Germinal center (tissue), 1 donor: Measurements from ENCODE around the gene TBCA.

Experiments used
- DNase-seq: peaks from one replicate; pipeline ENCODE4 v3.0.0; 2012; ENCODE audit warnings: mixed read lengths, low spot score

TBCA gene

GRCh38 chr5:77775790-77776553 lies at the start of gene TBCA:
TBCA (minus strand) TSS chr5:77776339; CDS start chr5:77776257, 82 bp downstream.
- DNase-seq, result peak; percentile 89

- no peak for DNase-seq
Measured at GRCh38 chr5:77824981-77825380, 48.8 kb upstream of the TBCA start.

DNA sequence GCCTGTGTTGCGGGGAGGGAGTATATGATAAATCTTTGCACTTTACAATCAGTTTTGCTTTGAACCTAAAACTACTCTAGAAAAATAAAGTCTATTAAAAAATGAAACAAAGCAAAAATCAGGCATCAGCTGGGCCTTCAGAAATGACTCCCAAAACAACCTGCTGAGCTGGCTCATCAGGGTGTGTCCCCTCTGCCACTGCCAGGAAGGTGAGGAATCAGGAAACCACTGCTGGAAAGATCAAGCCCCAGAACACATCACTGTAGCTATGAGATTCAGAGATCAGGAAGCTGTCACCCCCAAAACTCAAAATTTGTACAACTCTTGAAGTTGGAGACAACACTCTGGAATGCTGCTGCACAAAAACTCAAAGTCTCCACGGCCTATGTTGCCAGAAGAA lies 40.5 kb upstream of the TBCA start:
- no peak for DNase-seq

- no peak for DNase-seq
Measured at GRCh38 chr5:77812926-77813589, 36.9 kb upstream of the TBCA start.

DNA sequence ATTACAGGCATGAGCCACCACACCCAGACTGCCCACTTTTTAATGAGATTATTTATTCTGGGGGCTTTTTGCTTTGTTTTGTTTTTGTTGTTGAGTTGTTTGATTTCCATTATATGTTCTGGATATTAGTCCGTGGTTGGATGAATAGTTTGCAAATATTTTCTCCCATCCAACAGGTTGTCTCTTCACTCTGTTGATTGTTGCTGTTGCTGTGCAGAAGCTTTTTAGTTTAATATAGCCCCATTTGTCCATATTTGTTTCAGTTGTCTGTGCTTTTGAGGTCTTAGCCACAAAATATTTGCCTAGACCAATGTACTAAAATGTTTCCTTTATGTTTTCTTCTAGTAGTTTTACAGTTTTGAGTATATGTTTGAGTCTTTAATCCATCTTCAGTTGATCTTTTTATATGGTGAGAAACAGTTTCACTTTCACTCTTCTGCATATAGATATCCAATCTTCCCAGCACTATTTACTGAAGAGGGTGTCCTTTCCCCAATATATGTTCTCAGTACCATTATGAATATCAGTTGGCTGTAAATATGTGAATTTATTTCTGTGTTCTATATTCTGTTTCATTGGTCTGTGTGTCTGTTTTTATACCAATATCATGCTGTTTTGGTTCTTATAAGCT lies 30.2 kb upstream of the TBCA start:
- DNase-seq, result no peak

DNA sequence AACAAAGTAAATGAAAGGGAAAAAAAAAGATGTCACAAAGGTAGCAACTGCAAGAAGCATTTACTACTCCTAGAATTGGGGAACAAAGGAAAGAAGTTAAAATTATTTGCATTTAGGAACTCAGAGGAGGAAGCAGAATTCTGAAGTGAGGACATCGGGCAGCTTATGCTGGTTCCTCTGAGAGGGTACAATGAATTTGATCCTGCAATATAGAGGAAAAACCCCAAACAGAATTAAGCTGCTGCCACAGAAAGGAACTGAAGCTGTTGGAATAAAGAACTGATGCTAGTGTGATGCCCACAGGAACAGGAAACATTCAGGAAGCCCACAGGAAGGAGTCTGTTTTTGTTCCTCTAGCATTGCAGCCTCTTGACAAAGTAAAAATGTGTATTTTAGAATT lies 22.3 kb upstream of the TBCA start:
- no peak for DNase-seq

DNA sequence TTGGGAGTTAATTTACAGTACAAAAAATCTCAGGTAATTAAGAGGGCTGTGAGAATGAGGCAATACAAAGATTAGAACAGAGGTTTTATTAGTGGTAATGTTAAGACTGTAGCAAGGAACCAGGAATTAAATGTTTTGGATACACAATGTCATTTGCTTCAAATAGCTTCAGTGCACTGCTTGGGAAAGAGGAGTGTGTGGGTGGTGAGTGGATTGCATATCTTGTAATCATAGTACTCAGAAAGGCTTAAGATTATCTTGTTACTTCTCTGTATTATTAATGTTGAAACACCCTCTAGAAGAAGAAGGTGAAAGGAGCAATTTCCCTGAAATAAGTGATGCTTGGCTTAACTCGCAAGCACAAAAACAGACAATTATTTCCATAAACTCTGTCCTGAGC lies 21.0 kb upstream of the TBCA start:
- DNase-seq, result no peak

GRCh38 chr5:77795846-77796245 lies 19.7 kb upstream of the TBCA start:
- DNase-seq, result no peak

DNA sequence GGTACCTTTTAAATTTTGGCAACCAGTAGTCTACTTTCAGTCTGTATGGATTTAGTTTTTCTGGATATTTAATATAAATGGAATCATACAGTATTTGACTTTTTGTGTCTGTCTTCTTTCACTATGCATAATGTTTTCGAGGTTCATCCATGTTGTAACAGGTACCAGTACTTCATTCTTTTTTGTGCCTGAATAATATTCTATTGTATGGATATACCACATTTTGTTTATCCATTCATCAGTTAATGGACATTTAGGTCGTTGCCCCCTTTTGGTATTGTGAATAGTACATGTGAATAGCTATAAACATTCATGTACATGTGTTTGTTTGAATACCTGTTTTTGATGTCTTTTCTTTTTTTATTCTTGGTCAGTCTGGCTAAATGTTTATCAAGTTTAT lies 19.1 kb upstream of the TBCA start:
- no peak for DNase-seq

DNA sequence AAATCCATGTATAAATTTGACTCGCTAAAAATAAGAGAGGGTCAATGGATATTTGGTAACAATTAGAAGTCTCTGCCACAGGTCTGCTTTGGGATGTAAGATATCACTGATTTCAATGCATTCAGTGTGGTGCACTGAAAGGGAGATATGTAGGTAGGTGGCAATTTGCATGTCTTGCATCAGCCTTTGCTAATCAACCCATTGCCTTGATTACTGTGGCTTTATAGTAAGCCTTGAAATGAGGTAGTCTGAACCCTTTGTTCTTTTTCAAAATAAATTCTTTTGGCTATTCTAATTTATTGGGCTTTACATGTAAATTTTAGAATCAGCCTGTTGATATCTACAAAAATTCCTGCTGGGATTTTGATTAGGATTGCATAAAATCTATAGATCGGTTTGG lies 15.8 kb upstream of the TBCA start:
- DNase-seq, result no peak

DNA sequence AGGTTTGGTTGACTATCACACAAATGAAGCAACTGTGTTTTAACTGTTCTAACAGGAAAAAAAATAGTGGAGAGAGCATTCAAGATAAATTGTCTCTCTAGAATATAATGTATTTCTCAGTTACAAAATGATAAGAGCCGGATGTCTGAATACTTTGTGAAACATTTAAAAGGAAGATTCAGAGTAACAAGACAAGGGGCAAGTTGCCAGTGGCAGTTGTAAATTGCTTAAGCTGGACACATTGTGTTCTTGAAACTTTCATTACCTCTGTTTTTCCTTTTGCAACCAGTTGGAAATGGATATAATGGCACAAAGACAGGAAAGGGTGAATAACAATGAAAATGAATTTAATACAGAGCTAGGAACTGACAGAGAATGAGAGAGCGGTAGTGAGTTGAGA lies 15.2 kb upstream of the TBCA start:
- DNase-seq, result no peak

DNA sequence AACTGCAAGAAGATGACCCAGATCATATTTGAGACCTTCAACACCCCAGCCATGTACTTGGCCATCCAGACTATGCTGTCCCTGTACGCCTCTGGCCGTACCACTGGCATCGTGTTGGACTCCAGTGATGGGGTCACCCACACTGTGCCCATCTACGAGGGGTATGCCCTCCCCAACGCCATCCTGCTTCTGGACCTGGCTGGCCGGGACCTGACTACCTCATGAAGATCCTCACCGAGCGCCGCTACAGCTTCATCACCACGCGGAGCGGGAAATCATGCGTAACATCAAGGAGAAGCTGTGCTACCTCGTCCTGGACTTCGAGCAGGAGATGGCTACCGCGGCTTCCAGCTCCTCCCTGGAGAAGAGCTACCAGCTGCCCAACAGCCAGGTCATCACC lies 9.1 kb upstream of the TBCA start:
- DNase-seq, result no peak

DNA sequence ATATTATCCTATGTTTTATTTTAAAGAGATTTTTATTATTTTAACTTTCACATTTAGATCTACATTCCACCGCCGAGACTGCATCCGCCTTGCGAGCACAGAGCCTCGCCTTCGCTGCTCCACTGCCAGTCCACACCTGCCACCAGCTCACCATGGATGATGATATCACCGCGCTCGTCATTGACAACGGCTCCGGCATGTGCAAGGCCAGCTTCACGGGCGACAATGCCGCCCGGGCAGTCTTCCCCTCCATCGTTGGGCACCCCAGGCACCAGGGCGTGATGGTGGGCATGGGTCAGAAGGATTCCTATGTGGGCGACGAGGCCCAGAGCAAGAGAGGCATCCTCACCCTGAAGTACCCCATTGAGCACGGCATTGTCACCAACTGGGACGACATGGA lies 8.6 kb upstream of the TBCA start:
- no peak for DNase-seq

GRCh38 chr5:77781076-77781475 lies 4.9 kb upstream of the TBCA start:
- no peak for DNase-seq

DNA sequence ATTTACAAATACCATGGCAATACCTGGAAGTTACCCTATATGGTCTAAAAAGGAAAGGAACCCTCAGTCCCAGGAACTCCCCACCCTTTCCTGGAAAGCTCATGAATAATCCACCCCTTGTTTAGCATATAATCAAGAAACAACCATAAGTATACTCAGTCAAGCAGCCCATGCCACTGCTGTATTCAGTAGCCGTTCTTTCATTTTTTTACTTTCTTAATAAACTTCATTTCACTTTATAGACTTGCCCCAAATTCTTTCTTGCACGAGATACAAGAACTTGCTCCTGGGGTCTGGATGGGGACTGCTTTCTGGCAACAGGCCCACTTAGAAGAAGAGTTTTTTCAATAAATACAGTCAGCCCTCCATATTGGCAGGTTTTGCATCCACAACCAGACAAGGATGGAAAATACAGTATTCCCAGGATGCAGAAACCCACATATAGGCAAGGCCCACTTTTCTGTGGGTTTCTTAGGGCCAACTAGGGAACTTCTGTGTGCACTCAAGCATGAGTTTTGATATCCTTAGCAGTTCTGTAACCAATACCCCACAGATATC lies 2.8 kb upstream of the TBCA start:
- no peak for DNase-seq

DNA sequence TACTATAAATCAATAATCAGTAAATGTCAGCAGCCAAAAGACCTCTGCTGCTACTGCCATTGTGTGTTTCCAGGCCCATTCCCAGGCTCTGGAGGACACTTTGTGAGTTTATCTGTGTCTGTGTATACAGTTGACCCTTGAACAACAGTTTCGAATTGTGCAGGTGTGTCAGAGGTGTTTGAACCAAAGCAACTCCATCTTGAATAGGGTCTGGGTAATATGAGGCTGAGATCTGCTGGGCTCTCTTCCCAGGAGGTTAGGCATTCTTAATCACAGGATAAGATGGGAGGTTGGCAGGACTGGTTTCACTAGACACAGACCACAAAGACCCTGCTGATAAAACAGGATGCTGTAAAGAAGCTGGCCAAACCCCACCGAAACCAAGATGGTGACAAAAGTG lies 2.3 kb upstream of the TBCA start:
- no peak for DNase-seq

DNA sequence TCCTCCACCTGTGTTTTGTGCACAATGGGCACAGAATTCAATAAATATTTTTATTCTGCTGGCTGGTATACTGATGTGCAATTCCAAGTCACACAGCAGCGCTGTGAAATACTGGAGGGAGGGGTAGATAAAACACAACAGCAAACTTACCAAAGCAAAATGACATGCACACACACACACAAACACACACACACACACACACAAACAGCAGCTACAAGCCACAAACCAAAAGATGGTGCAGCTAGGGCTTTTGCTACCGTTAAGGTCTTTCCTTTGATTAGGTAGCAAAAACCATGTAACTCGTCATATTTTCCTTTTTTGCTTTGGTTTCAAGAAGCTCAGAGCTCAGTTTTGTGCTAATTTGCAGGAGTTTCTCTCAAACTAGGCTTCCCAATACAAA lies 1.8 kb upstream of the TBCA start:
- DNase-seq, result no peak

DNA sequence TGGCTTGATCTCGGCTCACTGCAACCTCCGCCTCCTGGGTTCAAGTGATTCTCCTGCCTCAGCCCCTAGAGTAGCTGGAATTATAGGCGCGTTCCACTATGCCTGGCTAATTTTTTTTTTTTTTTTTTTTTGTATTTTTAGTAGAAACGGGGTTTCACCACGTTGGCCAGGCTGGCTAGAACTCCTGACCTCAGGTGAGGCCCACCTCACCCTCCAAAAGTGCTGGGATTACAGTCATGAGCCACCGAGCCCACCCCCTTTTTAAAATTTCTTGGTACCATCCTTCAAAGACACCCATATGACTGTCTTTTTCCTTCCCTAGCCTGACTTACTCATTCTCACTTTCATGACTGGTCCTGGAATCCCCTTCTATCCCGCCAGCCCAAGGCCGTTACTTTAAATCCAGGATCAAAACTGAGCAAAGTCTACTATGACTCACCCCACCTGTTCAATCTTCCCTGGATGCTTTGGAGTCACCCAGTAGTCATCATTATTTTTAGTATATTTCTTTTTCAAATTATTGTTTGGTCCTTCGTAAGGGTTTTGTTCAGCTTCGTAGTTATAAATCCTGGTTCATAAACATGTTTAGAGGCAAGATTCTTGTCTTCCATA lies 1.2 kb upstream of the TBCA start:
- no peak for DNase-seq

DNA sequence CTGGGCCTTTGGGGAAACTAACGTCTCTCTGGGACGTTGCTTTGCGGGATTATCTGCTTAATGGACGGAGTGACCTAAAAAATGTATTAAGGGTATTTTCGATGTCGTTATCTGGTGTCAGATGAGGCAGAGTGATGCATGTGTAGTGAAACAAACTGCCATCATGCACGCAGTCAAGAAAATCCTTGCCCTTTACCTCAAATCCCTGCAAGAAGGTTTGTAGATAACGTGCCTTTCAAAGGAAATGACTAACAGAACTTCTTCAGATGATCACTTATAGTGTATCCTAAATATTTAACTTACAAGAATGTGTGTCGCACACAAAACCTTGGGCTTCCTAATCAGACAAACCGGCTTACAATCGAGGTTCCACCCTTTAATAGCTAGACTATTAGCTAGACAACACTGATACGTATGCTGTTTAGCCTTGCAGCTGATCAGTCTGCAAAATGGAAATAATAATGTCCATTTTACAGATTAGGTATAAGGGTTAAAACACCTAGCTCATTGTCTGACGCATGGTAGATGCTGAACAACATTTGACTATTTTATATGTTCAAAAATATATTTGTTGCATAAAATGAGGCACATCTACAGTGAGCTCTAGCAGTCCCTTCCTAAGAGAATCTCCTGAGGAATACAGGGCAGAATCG lies 541 bp upstream of the TBCA start:
- no peak for DNase-seq

DNA sequence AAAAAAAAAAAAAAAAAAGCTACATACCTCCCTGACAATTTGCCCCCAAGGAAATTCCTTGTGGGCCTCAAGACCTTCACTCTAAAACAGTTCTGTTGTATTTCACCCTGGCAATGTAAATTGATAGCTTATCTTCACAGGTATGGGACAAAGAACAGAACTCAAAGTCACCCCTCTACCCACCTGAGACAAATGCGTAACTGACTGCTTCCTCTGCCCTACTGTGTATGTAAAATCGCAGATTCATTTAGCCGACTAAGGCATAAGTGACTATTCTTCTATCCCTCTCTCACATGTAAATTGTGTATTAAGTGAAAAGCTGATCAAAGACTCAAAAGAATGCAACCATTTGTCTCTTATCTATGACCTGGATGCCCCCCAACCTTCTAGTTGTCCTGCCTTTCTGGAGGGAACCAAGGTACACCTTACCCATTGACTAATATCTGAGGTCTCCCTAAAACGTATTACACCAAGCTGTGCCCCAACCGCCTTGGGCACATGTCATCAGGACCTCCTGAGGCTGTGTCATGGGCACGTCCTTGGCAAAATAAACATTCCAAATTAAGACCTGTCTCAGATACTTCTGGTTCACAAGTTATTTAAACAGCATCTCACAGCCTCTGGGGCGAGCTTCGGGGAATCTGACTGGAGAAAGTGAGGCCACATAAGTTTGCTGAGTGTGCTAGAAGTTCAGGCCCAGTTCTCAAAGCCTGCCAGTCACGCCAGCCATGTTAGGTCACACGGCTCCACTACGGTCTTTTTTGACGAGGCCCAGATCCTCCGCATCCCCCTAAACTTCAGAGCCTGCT lies 954 bp downstream of the TBCA start:
- DNase-seq, result no peak

GRCh38 chr5:77773734-77774280 lies 2.3 kb downstream of the TBCA start:
- DNase-seq, result no peak
